GM19372 (cell line): ENCODE results near the gene OXER1.
A peak's percentile ranks its signal among the peaks of the same experiment; 100 is the strongest.

ENCODE experiments used
- ATAC-seq: cut with Tn5 transposase; IDR thresholded peaks from one replicate; pipeline ENCODE4 v1.9.1; 2021; ENCODE audit warnings: mild to moderate bottlenecking, low read depth, moderate library complexity; ENCODE audit not compliant: unreplicated experiment

OXER1 gene, protein sequence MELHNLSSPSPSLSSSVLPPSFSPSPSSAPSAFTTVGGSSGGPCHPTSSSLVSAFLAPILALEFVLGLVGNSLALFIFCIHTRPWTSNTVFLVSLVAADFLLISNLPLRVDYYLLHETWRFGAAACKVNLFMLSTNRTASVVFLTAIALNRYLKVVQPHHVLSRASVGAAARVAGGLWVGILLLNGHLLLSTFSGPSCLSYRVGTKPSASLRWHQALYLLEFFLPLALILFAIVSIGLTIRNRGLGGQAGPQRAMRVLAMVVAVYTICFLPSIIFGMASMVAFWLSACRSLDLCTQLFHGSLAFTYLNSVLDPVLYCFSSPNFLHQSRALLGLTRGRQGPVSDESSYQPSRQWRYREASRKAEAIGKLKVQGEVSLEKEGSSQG

GRCh38 chr2:42764096-42764495 is at the start of gene OXER1:
OXER1 (minus strand) TSS chr2:42764135; CDS start chr2:42764062, 73 bp downstream.
- ATAC-seq: no peak

GRCh38 chr2:42812899-42813479 is 49.1 kb upstream of the OXER1 start:
- no peak for ATAC-seq

- peak; percentile 3 for ATAC-seq
Measured at GRCh38 chr2:42810971-42811811, 47.3 kb upstream of the OXER1 start.

DNA sequence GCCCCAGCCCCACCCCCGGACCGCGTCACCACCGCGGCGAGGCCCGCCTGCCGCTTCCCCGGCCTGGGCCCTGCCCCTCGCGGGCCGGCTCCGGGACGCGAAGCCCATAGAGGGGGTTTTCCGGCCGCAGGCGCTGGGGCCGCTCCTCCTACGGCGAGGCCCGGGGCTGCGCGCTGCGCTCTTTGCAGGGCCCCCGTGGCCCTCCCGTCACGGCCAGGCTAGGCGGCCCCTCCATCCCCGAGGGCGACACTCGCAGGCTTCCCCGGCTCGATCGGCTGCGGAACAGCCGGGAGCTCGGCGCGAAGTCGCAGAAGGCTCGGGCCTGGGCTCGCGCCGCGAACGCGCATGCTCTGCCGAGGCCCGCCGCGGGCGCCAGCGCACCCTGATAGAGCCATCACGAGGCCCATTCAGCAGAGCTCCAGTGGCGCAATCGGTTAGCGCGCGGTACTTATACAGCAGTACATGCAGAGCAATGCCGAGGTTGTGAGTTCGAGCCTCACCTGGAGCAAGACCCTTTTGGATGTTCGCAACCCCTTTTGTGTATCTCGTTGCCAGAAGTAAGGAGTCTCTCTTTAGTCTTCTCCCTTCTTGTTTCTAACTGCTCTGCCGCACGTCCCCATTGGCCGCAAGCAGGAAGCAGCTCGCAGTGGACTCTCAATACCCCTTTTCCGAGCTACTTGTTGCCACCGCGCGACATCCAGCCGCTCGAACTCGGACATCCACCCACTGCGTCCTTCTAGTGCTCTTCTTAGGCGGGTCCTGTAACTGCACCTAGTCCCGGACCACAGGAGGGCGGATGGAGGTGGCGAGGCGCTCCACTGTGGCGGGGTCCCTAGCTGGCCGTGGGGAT is 46.4 kb upstream of the OXER1 start:
- ATAC-seq: peak; percentile 63

- peak; percentile 51 for ATAC-seq
Measured at GRCh38 chr2:42809819-42810120, 45.8 kb upstream of the OXER1 start.

DNA sequence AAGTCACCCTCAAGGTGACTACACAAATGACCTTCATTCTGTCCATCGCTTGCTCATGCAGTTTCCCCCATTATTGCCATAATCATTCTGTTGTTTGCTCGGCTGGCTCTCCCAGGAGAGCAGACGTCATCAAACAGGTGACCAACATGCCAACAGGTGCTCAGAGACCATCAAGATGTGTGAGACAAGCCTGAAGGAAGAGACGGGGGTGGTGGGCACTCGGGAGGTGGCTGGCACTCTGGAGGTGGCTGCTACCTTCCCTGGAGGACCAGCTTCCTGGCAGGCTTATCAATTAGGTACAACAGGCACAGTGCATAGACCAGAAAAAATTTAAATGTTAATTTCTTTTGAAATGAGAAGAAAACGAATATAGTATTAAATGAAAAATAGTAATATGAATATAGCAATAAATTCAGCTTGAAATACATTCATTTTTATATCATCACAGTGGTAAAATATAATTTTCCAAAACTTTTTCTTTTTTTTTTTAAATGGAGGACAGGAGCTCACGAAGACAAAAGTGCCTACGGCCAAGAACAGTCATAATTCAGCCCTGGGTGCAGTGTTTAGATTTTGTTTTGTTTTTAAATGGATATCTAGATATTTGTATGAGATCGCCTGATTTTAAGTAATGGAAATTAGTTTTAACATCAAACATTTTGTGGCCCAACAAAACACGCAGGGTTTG is 45.3 kb upstream of the OXER1 start:
- no peak for ATAC-seq

DNA sequence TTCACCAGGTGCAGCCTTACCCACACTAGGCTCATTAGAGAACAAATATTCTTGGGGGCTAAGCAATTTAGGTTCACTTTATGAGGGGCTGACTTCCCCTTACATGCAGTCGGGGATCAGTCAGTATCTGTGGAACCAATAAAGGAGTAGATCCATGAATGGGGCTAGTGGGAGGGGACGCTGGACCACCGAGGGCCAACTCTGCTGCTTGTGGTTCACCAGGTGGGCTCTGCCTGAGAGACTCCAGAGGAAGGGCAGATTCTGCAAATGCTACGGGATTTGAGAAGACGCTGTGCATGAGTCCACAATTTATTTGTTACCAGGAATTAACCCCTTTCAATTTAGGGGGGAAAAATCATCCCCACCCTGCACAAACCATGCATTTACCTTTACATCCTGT is 44.4 kb upstream of the OXER1 start:
- ATAC-seq: no peak

DNA sequence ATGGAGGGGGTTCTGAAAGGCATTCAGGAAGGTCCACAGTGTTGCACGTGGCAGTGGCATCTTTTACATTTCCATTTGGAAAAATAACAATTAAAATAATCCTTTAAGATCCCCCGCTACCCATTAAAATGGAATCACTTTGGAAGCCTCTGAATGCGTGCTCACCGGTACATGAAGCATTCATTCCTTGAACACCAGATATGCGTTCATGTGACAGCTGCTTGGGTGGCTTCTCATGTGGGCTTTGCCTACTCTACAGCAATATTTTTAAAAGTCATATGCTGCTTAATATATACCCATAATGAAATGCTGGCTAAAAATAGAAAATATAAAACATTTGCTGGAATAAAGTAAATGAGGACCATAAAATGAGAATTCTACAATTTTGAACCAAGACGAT is 42.9 kb upstream of the OXER1 start:
- no peak for ATAC-seq

- no peak for ATAC-seq
Measured at GRCh38 chr2:42804891-42805290, 41.0 kb upstream of the OXER1 start.

DNA sequence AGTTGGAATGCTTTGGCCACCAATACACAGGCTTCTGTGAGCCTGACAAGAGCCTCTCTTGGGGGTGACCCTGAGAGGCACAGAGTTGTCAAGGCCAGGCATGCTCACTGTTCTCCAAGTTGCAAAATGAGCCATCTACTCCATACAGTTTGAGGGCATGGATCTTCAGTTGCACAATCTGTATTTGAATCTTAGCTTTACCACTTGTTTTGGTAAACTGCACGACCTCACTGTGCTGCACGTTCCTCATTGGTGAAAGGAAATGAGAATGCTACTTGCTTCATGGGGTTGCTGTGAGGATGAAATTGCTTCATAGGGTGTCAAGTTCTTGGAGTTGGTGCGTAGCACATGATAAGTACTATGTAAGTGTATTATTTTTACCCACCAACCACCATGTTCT is 40.4 kb upstream of the OXER1 start:
- no peak for ATAC-seq

GRCh38 chr2:42802150-42802549 is 38.2 kb upstream of the OXER1 start:
- ATAC-seq: no peak

- ATAC-seq: no peak
Measured at GRCh38 chr2:42801381-42801780, 37.4 kb upstream of the OXER1 start.

- ATAC-seq: no peak
Measured at GRCh38 chr2:42800981-42801380, 37.0 kb upstream of the OXER1 start.

DNA sequence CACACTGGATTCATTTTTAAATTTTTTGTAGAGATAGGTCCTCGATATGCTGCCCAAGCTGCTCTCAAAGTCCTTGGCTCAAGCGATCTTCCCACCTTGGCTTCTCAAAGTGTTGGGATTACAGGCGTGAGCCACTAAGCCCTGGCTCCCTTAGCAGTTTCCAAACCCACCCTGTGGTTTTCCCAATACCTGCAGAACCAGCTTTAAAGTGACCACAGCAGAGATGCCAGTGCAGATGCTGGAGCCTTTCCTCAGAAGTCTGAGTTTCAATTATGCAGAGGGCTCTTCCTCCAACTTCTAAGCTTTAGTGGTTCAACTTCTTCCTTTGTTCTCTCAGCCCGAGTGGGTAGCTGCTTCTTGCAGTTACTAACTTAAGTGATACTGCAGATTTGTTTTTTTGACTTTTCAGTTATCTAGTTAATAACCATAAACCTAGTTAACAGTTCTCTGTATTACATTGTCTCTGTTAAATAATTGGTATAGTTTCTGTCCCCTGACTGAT is 36.6 kb upstream of the OXER1 start:
- ATAC-seq: no peak

- no peak for ATAC-seq
Measured at GRCh38 chr2:42799881-42800280, 35.9 kb upstream of the OXER1 start.

- no peak for ATAC-seq
Measured at GRCh38 chr2:42797281-42797680, 33.3 kb upstream of the OXER1 start.

DNA sequence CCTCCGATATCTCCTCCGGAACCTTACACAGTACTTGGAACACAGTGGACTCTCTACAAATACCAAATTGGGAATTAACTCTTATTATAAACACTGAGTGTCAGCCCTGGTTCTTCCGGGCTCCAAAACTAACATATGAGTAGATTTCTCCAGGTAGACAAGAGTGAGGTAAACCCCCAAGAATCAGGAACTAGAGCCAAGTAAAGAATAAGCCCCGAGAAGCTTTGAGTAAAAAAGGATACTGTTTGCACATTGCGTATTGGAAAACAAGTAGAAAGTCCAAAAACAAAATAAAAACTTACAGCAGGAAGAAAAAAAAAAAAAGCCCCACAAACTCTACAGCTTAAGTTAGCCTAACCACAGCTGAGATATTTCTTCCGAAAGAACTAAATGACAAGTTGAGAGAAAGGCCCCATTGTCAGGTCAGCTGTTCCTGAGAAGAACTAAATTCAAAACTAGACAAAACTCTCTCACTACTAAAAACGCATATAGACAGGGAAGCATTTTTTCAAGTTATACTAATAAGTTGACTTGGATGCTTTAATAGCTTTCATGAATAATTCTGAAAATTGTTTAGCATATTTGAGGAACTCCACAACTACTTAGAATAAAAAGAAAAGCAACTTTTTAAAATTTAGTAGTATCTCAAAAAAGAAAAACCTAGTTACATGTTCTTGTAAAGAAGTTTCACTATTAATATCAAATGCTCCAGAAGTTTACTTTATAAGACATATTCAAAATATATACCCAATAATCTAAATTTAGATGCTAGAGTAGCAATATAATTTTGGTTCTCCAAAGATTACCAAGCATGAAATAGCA is 32.7 kb upstream of the OXER1 start:
- ATAC-seq: no peak

- ATAC-seq: peak; percentile 38
Measured at GRCh38 chr2:42795841-42796301, 31.9 kb upstream of the OXER1 start.

GRCh38 chr2:42795275-42795674 is 31.3 kb upstream of the OXER1 start:
- no peak for ATAC-seq
